K562 (cell line): ENCODE data around the gene PNRC2. TPM values are rescaled to one million over a fixed set of nuclear protein-coding genes. Genes with fewer than 3 reads are reported as not detected.

Experiments
- BRCA1 ChIP-seq, 2 experiments: fragments of 450-650 bp in 1 of 2; sonication (generic) in 1 of 2; formaldehyde crosslinking in 1 of 2; IDR thresholded peaks; 2 replicates each; pipeline versions ENCODE4 v1.5.0 to v1.6.1; 2017 to 2020; ENCODE audit warnings: mild to moderate bottlenecking in 1 of 2, missing genetic modification reagents in 1 of 2
- BRD4 ChIP-seq: fragments of 200-600 bp; sonication (generic); IDR thresholded peaks from 2 replicates; pipeline ENCODE4 v1.6.1; 2017; ENCODE audit warnings: inconsistent platforms
- CEBPZ ChIP-seq: fragments of 150-350 bp; IDR thresholded peaks from 2 replicates; pipeline ENCODE4 v1.6.1; 2014; ENCODE audit warnings: low read depth, mild to moderate bottlenecking, low read length, borderline replicate concordance
- GABPB2 ChIP-seq: fragments of 250-450 bp; sonication (Bioruptor Pico); conservative IDR thresholded peaks from 2 replicates; pipeline ENCODE4 v1.5.1; 2021; ENCODE audit warnings: mild to moderate bottlenecking
- HMG20A ChIP-seq: fragments of 450-650 bp; formaldehyde crosslinking; conservative IDR thresholded peaks from 2 replicates; pipeline ENCODE4 v1.4.0; 2020; ENCODE audit warnings: mild to moderate bottlenecking, mixed read lengths
- POU5F1 ChIP-seq: fragments of 150-350 bp; IDR thresholded peaks from 2 replicates; pipeline ENCODE4 v1.6.1; 2014; ENCODE audit warnings: borderline replicate concordance, low read length, low read depth, mild to moderate bottlenecking; ENCODE audit not compliant: partially characterized antibody
- PYGO2 ChIP-seq: fragments of 450-650 bp; IDR thresholded peaks from 2 replicates; pipeline ENCODE4 v1.6.1; 2016; ENCODE audit warnings: mild to moderate bottlenecking, missing genetic modification characterization, moderate library complexity, missing compliant biosample characterization
- RERE ChIP-seq: sonication (generic); formaldehyde crosslinking; IDR thresholded peaks from 2 replicates; pipeline ENCODE4 v1.8.0; 2023; ENCODE audit warnings: missing genetic modification reagents, mild to moderate bottlenecking, borderline replicate concordance
- TAF9B ChIP-seq: fragments of 450-650 bp; IDR thresholded peaks from 2 replicates; pipeline ENCODE4 v1.6.1; 2018; ENCODE audit warnings: mild to moderate bottlenecking; ENCODE audit not compliant: partially characterized antibody
- TSC22D4 ChIP-seq: fragments of 450-650 bp; IDR thresholded peaks from 2 replicates; pipeline ENCODE4 v1.6.1; 2016; ENCODE audit warnings: missing genetic modification characterization, missing biosample characterization, control low read depth
- ZBTB2 ChIP-seq: fragments of 450-650 bp; IDR thresholded peaks from 2 replicates; pipeline ENCODE4 v1.6.1; 2016; ENCODE audit warnings: antibody characterized with exemption
- ZNF398 ChIP-seq: fragments of 250-450 bp; sonication (Bioruptor Pico); IDR thresholded peaks from 2 replicates; pipeline ENCODE4 v1.8.0; 2021; ENCODE audit warnings: moderate library complexity, mild to moderate bottlenecking, inconsistent platforms
- polyA plus RNA-seq, 8 experiments: library from polyadenylated mRNA; depleted of rRNA in 4 of 8; stranded (reverse) in 5 of 8; unstranded in 3 of 8; fragments of >200 nt; fragmentation: Nextera tagmentation in 2 of 8; fragmentation: Illumina TruSeq in 1 of 8; extraction: Ambion mirVana in 2 of 8; extraction: Trizol in 1 of 8; gene quantifications; 2 replicates each; pipeline versions ENCODE4 v1.2.1 to v1.2.3, GENCODE V29; 2011 to 2014; ENCODE audit warnings: inconsistent platforms in 1 of 8, missing spikeins in 1 of 8
- total RNA-seq, 7 experiments: library from RNA; depleted of rRNA in 6 of 7; stranded (reverse); fragments of >200 nt in 6 of 7; fragmentation: Illumina TruSeq in 2 of 7; extraction: Trizol in 2 of 7; gene quantifications; 2 replicates each; pipeline versions ENCODE4 v1.2.1 to v1.2.3, GENCODE V29; 2011 to 2021; ENCODE audit warnings: low replicate concordance in 1 of 7
- TF ChIP-seq, protein P1 (sequence below): fragments of 450-650 bp; conservative IDR thresholded peaks from 2 replicates; pipeline ENCODE4 v1.6.1; 2016; ENCODE audit warnings: missing genetic modification characterization, low read depth, mild to moderate bottlenecking, missing compliant biosample characterization, moderate library complexity

Gene PNRC2
- total and polyA plus RNA-seq, 9 of the 15 experiments (the other 6 are each of a cell fraction or from before 2014, with no cell fraction given), result 127 to 303 (median 203) TPM

- TF ChIP-seq BRD4 (0 out of 2 replicates have a peak, but pooled peaks have one; percentile 1), PYGO2 (tag) (no peak), POU5F1 (no peak), BRCA1 (IDR thresholded peaks at IDR 0.05) (no peak), BRCA1 (CRISPR knock-in tag; IDR thresholded peaks at IDR 0.05) (no peak), TSC22D4 (tag) (no peak), TAF9B (peak; percentile 9), ZNF398 (CRISPR knock-in tag) (no peak), RERE (CRISPR knock-in tag) (no peak), GABPB2 (CRISPR knock-in tag) (no peak), HMG20A (no peak), ZBTB2 (peak; percentile 77), CEBPZ (no peak)
- TF ChIP-seq, protein P1, sequence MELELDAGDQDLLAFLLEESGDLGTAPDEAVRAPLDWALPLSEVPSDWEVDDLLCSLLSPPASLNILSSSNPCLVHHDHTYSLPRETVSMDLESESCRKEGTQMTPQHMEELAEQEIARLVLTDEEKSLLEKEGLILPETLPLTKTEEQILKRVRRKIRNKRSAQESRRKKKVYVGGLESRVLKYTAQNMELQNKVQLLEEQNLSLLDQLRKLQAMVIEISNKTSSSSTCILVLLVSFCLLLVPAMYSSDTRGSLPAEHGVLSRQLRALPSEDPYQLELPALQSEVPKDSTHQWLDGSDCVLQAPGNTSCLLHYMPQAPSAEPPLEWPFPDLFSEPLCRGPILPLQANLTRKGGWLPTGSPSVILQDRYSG, result no peak
Observed at GRCh38 chr1:23958810-23959460, 693 bp upstream of the PNRC2 start (continued).
